Measurements from ENCODE around the gene ESR1.

ESR1 gene

GRCh38 chr6:151911401-151911800 is 103.9 kb downstream of the ESR1 start:
- DNase-seq (ENCODE audit: low spot score in 2 of 2) (no peak), ATAC-seq (replicated peaks; ENCODE audit: extremely low read depth, poor library complexity, severe bottlenecking) (no peak)
- Mint-ChIP-seq H3K4me3 (no peak overlapping the region), H3K4me1 (no peaks in the 10 kb centered on the region), H3K36me3 (ENCODE audit: insufficient read depth) (no peaks in the 10 kb centered on the region), H3K9me3 (no peaks in the 10 kb centered on the region), H3K27me3 (no peaks in the 10 kb centered on the region), H3K27ac (ENCODE audit: low read depth) (no peak overlapping the region)

GRCh38 chr6:151914484-151914883 is 107.0 kb downstream of the ESR1 start:
- Mint-ChIP-seq H3K4me1 (no peaks in the 10 kb centered on the region), H3K4me3 (no peak overlapping the region), H3K27ac (ENCODE audit: low read depth) (no peak overlapping the region), H3K27me3 (no peaks in the 10 kb centered on the region), H3K9me3 (no peaks in the 10 kb centered on the region), H3K36me3 (ENCODE audit: insufficient read depth) (no peaks in the 10 kb centered on the region)
- no peak for DNase-seq (ENCODE audit: low spot score in 2 of 2)
- no peak for ATAC-seq (replicated peaks; ENCODE audit: extremely low read depth, poor library complexity, severe bottlenecking)

DNA sequence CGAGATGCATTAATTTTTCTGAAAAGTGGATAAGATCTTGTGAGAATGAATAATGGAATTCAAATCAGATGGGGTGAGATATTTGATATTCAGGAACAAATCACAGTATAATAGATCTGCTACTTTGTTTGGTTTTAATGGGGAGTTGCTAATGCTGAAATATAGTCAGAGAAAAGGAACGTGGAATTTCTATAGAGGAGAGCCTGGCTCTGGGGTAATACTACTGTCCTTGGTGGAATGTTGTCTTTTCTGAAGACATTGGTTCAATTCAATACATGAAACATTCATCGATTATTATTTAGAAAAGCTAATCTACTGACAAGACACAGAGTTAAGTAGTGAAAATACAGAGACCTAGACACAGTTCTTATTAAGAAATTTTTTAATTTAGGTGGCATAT is 108.6 kb downstream of the ESR1 start:
- ATAC-seq (replicated peaks; ENCODE audit: extremely low read depth, poor library complexity, severe bottlenecking) (no peak), DNase-seq (ENCODE audit: low spot score in 2 of 2) (no peak)
- Mint-ChIP-seq H3K4me1 (no peaks in the 10 kb centered on the region), H3K4me3 (no peak overlapping the region), H3K27me3 (no peaks in the 10 kb centered on the region), H3K36me3 (ENCODE audit: insufficient read depth) (no peaks in the 10 kb centered on the region), H3K27ac (ENCODE audit: low read depth) (no peak overlapping the region), H3K9me3 (no peaks in the 10 kb centered on the region)

GRCh38 chr6:151916680-151917164 is 109.2 kb downstream of the ESR1 start:
- DNase-seq (ENCODE audit: low spot score in 2 of 2) (no peak), ATAC-seq (replicated peaks; ENCODE audit: extremely low read depth, poor library complexity, severe bottlenecking) (no peak)
- no peaks in the 10 kb centered on the region for H3K4me1 Mint-ChIP-seq
- no peaks in the 10 kb centered on the region for H3K36me3 Mint-ChIP-seq (ENCODE audit: insufficient read depth)
- no peak overlapping the region for H3K27ac Mint-ChIP-seq (ENCODE audit: low read depth)
- no peaks in the 10 kb centered on the region for H3K27me3 Mint-ChIP-seq
- no peaks in the 10 kb centered on the region for H3K9me3 Mint-ChIP-seq
- H3K4me3 Mint-ChIP-seq, result no peak overlapping the region

GRCh38 chr6:151917531-151918329 is 110.2 kb downstream of the ESR1 start:
- Mint-ChIP-seq H3K9me3 (no peaks in the 10 kb centered on the region), H3K4me3 (no peak overlapping the region), H3K36me3 (ENCODE audit: insufficient read depth) (no peaks in the 10 kb centered on the region), H3K27ac (ENCODE audit: low read depth) (no peak overlapping the region), H3K4me1 (no peaks in the 10 kb centered on the region), H3K27me3 (no peaks in the 10 kb centered on the region)
- DNase-seq (ENCODE audit: low spot score in 2 of 2), result no peak
- ATAC-seq (replicated peaks; ENCODE audit: extremely low read depth, poor library complexity, severe bottlenecking), result no peak

DNA sequence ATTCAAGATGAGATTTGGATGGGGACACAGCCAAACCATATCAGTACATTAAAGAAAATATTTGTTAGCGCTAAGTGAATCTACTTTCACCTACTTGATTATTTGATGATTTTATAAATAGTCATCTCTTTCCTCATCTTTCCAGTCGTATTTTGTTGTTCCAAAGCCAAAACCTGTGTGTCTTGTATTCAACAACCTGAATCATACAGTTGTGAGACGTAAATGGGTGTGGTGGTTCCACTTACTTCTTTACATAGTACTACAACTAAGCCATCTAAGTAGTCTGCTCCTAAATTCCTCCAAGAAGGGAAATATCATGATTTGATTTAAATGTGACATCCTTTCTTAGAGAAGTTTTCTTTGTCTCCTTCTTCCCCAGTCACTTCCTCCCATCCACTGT is 132.8 kb downstream of the ESR1 start:
- no peaks in the 10 kb centered on the region for H3K36me3 Mint-ChIP-seq (ENCODE audit: insufficient read depth)
- H3K4me3 Mint-ChIP-seq, result no peak overlapping the region
- no peak for ATAC-seq (replicated peaks; ENCODE audit: extremely low read depth, poor library complexity, severe bottlenecking)
- H3K4me1 Mint-ChIP-seq, result no peaks in the 10 kb centered on the region
- no peak for DNase-seq (ENCODE audit: low spot score in 2 of 2)
- H3K27ac Mint-ChIP-seq (ENCODE audit: low read depth), result no peak overlapping the region
- peaks cover 55% of the 10 kb centered on the region for H3K27me3 Mint-ChIP-seq
- H3K9me3 Mint-ChIP-seq, result no peaks in the 10 kb centered on the region

DNA sequence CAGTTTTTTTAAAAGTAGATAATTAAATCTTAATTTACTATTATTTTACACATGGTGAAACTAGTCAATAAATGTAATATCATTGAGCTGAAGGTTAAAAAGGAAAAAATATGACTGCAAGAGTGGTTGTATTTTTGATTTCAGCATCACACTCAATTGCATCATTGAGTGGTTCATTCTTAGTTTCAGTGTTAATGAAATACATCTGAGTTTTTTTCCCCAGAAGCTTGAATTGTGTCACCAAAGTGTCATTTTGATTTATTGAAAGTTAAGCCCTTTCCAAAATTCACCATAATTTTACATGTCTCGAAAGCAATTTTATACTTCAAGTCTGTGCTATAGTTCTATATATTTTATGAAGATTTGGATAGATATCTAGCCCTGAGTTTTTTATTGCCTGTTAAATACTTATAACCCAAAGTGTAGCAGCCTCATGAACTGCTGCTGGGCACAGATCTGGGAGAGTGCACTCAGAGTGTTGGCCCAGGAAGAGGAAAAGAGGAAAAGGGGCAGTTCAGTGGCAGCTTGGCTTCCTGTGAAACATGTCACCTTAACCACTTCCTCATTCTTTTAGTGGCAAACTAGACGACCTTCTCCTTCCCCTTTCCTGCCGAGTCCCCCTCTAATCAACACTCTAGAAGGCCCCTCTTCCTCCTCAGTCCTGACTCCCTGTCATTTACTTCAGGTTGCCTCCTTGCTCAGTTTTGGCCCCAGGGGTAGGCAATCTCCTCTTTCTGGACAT is 140.7 kb downstream of the ESR1 start:
- H3K36me3 Mint-ChIP-seq (ENCODE audit: insufficient read depth), result no peaks in the 10 kb centered on the region
- H3K27me3 Mint-ChIP-seq, result no peaks in the 10 kb centered on the region
- peak overlapping the region; percentile 39 for H3K4me3 Mint-ChIP-seq
- peaks cover 19% of the 10 kb centered on the region for H3K4me1 Mint-ChIP-seq
- DNase-seq (ENCODE audit: low spot score in 2 of 2), result no peak
- H3K9me3 Mint-ChIP-seq, result no peaks in the 10 kb centered on the region
- H3K27ac Mint-ChIP-seq (ENCODE audit: low read depth), result no peak overlapping the region
- peak; percentile 19 for ATAC-seq (replicated peaks; ENCODE audit: extremely low read depth, poor library complexity, severe bottlenecking)

- ATAC-seq (replicated peaks; ENCODE audit: extremely low read depth, poor library complexity, severe bottlenecking) (no peak), DNase-seq (ENCODE audit: low spot score in 2 of 2) (no peak)
- H3K36me3 Mint-ChIP-seq (ENCODE audit: insufficient read depth), result no peaks in the 10 kb centered on the region
- H3K9me3 Mint-ChIP-seq, result peaks cover 15% of the 10 kb centered on the region
- H3K27ac Mint-ChIP-seq (ENCODE audit: low read depth), result no peak overlapping the region
- H3K4me3 Mint-ChIP-seq, result no peak overlapping the region
- peaks cover 31% of the 10 kb centered on the region for H3K27me3 Mint-ChIP-seq
- H3K4me1 Mint-ChIP-seq, result peaks cover 12% of the 10 kb centered on the region
These were observed 150.8 kb downstream of the ESR1 start for GRCh38 chr6:151958332-151958731.

- no peak for DNase-seq (ENCODE audit: low spot score in 2 of 2)
- no peak for ATAC-seq (replicated peaks; ENCODE audit: extremely low read depth, poor library complexity, severe bottlenecking)
- Mint-ChIP-seq H3K27ac (ENCODE audit: low read depth) (no peak overlapping the region), H3K36me3 (ENCODE audit: insufficient read depth) (no peaks in the 10 kb centered on the region), H3K27me3 (peaks cover 31% of the 10 kb centered on the region), H3K4me3 (no peak overlapping the region), H3K4me1 (peaks cover 12% of the 10 kb centered on the region), H3K9me3 (peaks cover 15% of the 10 kb centered on the region)
These were observed 151.6 kb downstream of the ESR1 start for GRCh38 chr6:151959086-151959485.

GRCh38 chr6:151961809-151962208 is 154.3 kb downstream of the ESR1 start:
- DNase-seq (ENCODE audit: low spot score in 2 of 2), result no peak
- H3K4me3 Mint-ChIP-seq, result no peak overlapping the region
- peaks cover 44% of the 10 kb centered on the region for H3K27me3 Mint-ChIP-seq
- H3K36me3 Mint-ChIP-seq (ENCODE audit: insufficient read depth), result no peaks in the 10 kb centered on the region
- H3K27ac Mint-ChIP-seq (ENCODE audit: low read depth), result no peak overlapping the region
- H3K9me3 Mint-ChIP-seq, result peaks cover 15% of the 10 kb centered on the region
- peaks cover 12% of the 10 kb centered on the region for H3K4me1 Mint-ChIP-seq
- ATAC-seq (replicated peaks; ENCODE audit: extremely low read depth, poor library complexity, severe bottlenecking), result no peak

DNA sequence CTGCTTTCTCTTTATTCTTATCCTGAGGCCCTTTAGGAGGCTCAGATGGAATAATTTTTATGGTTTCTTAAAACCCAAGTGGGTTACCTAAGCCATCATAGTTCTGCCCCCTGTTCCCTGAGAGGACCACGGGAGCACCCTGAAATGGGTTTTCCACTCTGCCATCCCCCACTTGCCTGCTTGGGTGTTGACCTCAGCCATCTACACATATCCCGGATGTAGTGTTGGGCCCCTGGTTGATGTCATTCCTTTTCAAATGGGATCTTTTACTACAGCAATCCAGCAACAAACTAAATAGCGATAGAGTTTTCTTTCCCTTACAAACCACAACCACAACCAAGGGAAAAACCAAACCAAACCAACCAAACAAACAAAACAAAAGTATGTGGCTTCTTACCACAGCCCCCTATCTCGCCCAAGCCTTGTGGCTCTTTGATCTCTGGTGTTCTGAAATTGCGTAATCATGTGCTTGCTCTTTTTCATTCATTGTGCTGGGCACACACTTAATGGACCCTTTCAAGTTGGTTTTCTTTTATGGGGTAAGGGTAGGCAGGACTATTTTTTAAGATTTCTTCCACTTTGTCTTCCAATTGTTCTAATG is 154.9 kb downstream of the ESR1 start:
- Mint-ChIP-seq H3K4me1 (peaks cover 12% of the 10 kb centered on the region), H3K9me3 (peaks cover 17% of the 10 kb centered on the region), H3K4me3 (no peak overlapping the region), H3K36me3 (ENCODE audit: insufficient read depth) (no peaks in the 10 kb centered on the region), H3K27ac (ENCODE audit: low read depth) (no peak overlapping the region), H3K27me3 (peaks cover 49% of the 10 kb centered on the region)
- ATAC-seq (replicated peaks; ENCODE audit: extremely low read depth, poor library complexity, severe bottlenecking) (no peak), DNase-seq (ENCODE audit: low spot score in 2 of 2) (no peak)

DNA sequence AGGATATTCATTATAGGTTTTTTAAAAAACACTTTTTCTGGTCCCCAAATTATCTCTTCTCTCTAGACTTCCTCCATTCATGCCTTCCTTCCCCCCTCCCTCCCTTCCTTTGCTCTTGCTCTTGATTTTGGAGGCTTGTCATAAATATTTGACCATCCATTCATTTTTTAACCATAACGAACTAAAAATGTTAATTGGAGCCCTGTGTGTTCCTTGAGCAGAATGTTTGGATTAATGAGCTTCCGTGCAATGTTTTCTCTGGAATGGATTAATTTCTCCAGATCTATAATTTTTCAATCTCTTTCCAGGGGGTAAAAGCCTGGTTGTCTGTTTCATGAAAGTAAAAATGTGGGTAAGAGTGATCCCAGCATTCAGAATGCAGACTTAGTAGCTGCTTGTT is 155.5 kb downstream of the ESR1 start:
- no peak for ATAC-seq (replicated peaks; ENCODE audit: extremely low read depth, poor library complexity, severe bottlenecking)
- peaks cover 56% of the 10 kb centered on the region for H3K27me3 Mint-ChIP-seq

More for the DNA sequence above, 155.5 kb downstream of the ESR1 start:
- no peak overlapping the region for H3K27ac Mint-ChIP-seq (ENCODE audit: low read depth)
- peaks cover 12% of the 10 kb centered on the region for H3K4me1 Mint-ChIP-seq
- peaks cover 19% of the 10 kb centered on the region for H3K9me3 Mint-ChIP-seq
- no peak overlapping the region for H3K4me3 Mint-ChIP-seq
- H3K36me3 Mint-ChIP-seq (ENCODE audit: insufficient read depth), result no peaks in the 10 kb centered on the region
- no peak for DNase-seq (ENCODE audit: low spot score in 2 of 2)

Measured in central memory CD8-positive, alpha-beta T cell (primary cell).